Measurements from ENCODE around the gene RAD51. TPM values are rescaled to one million over a fixed set of nuclear protein-coding genes. Genes with fewer than 3 reads are reported as not detected.

Gene RAD51
- total RNA-seq, 4 donors from 2014 or later, result 1.1 to 31.6 (median 1.8) TPM

DNA sequence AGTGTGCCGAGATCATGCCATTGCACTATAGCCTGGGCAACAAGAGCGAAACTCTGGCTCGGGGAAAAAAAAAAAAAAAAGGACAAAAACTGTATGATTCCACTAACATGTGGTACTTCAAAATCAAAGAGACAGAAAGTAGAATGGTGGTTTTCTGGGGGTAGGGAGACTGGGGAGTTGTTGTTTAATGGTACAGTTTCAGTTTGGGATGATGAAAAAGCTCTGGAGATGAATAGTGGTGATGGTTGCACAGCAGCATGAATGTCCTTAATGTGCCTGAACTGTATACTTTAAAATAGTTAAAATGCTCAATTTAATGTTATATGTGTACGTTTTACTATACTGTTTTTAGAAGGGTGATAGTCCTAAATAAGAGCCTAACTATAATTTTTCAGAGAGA is 27.4 kb downstream of the RAD51 start:
- no peaks in the 10 kb centered on the region for H3K36me3 ChIP-seq
- H3K4me1 ChIP-seq, result no peaks in the 10 kb centered on the region
- in situ Hi-C loops (cut with MboI; ENCODE audit: low pct_ligation_motif_present in 1 of 4, low pct_unique_long_range_greater_than_20kb in 1 of 4, low sequenced_read_pairs in 3 of 4), result no loop called here
- intact Hi-C loops (cut with DNase I; ENCODE audit: low total_unique reads), result no loop called here
- TF ChIP-seq POLR2AphosphoS5 (IDR thresholded peaks at IDR 0.05) (no peak), POLR2A (IDR thresholded peaks at IDR 0.05) (no peak), EP300 (IDR thresholded peaks at IDR 0.05; ENCODE audit: low read depth) (no peak), CTCF (IDR thresholded peaks at IDR 0.05) (no peak)
- no peaks in the 10 kb centered on the region for H3K9me3 ChIP-seq
- 89 to 91% methylated on average over 3 to 4 of the region's 4 CpGs for WGBS, 2 donors (ENCODE audit: low coverage in 1 of 2)
- no peak overlapping the region for H3K27ac ChIP-seq
- DNase-seq, result no peak
- no peak overlapping the region for H3K4me3 ChIP-seq
- no peaks in the 10 kb centered on the region for H3K27me3 ChIP-seq

- in situ Hi-C loops (cut with MboI; ENCODE audit: low pct_ligation_motif_present in 1 of 4, low pct_unique_long_range_greater_than_20kb in 1 of 4, low sequenced_read_pairs in 3 of 4) (no loop called here), intact Hi-C loops (cut with DNase I; ENCODE audit: low total_unique reads) (no loop called here)
- Histone ChIP-seq H3K9me3 (no peaks in the 10 kb centered on the region), H3K4me1 (no peaks in the 10 kb centered on the region), H3K36me3 (no peaks in the 10 kb centered on the region), H3K27me3 (no peaks in the 10 kb centered on the region), H3K4me3 (no peak overlapping the region), H3K27ac (no peak overlapping the region)
- DNase-seq, result no peak
- TF ChIP-seq EP300 (IDR thresholded peaks at IDR 0.05; ENCODE audit: low read depth) (no peak), POLR2AphosphoS5 (IDR thresholded peaks at IDR 0.05) (no peak), POLR2A (IDR thresholded peaks at IDR 0.05) (no peak), CTCF (IDR thresholded peaks at IDR 0.05) (no peak)
- WGBS, 2 donors (ENCODE audit: low coverage in 1 of 2), result 74 to 76% methylated on average over 2 of the region's 2 CpGs
These were observed 28.0 kb downstream of the RAD51 start for GRCh38 chr15:40722934-40723333.

- in situ Hi-C loops (cut with MboI; ENCODE audit: low pct_ligation_motif_present in 1 of 4, low pct_unique_long_range_greater_than_20kb in 1 of 4, low sequenced_read_pairs in 3 of 4) (no loop called here), intact Hi-C loops (cut with DNase I; ENCODE audit: low total_unique reads) (no loop called here)
- H3K4me3 ChIP-seq, result no peak overlapping the region
- DNase-seq, result no peak
- WGBS, 2 donors (ENCODE audit: low coverage in 1 of 2), result 77 to 82% methylated on average over 2 of the region's 2 CpGs
- no peaks in the 10 kb centered on the region for H3K4me1 ChIP-seq
- H3K27me3 ChIP-seq, result no peaks in the 10 kb centered on the region
- no peaks in the 10 kb centered on the region for H3K9me3 ChIP-seq
- H3K27ac ChIP-seq, result no peak overlapping the region
- no peaks in the 10 kb centered on the region for H3K36me3 ChIP-seq
- TF ChIP-seq EP300 (IDR thresholded peaks at IDR 0.05; ENCODE audit: low read depth), result no peak
- TF ChIP-seq CTCF (IDR thresholded peaks at IDR 0.05), result no peak
- no peak for TF ChIP-seq POLR2A (IDR thresholded peaks at IDR 0.05)
- no peak for TF ChIP-seq POLR2AphosphoS5 (IDR thresholded peaks at IDR 0.05)
These were observed 28.9 kb downstream of the RAD51 start for GRCh38 chr15:40723919-40724318.

GRCh38 chr15:40731034-40731433 is 36.1 kb downstream of the RAD51 start:
- H3K27me3 ChIP-seq, result no peaks in the 10 kb centered on the region
- no peaks in the 10 kb centered on the region for H3K9me3 ChIP-seq
- H3K4me1 ChIP-seq, result no peaks in the 10 kb centered on the region
- in situ Hi-C loops (cut with MboI; ENCODE audit: low pct_ligation_motif_present in 1 of 4, low pct_unique_long_range_greater_than_20kb in 1 of 4, low sequenced_read_pairs in 3 of 4), result no loop called here
- no peak overlapping the region for H3K4me3 ChIP-seq
- H3K27ac ChIP-seq, result no peak overlapping the region
- H3K36me3 ChIP-seq, result peaks cover 0 to 14% (median 5%) of the 10 kb centered on the region in 4 donors
- intact Hi-C loops (cut with DNase I; ENCODE audit: low total_unique reads), result no loop called here
- 87 to 92% methylated on average over 3 of the region's 3 CpGs for WGBS, 2 donors (ENCODE audit: low coverage in 1 of 2)
- no peak for DNase-seq
- TF ChIP-seq CTCF (IDR thresholded peaks at IDR 0.05) (no peak), EP300 (IDR thresholded peaks at IDR 0.05; ENCODE audit: low read depth) (no peak), POLR2AphosphoS5 (IDR thresholded peaks at IDR 0.05) (no peak), POLR2A (IDR thresholded peaks at IDR 0.05) (no peak)
